Neuronal stem cell (in vitro differentiated cells): ENCODE results near the gene KLHDC8B.
A peak's percentile ranks its signal among the peaks of the same experiment; 100 is the strongest.

ENCODE experiments used
- DNase-seq: peaks from one replicate; pipeline ENCODE4 v3.0.0-alpha.2; 2013; ENCODE audit warnings: low spot score
- H2AFZ ChIP-seq: one replicate; pipeline ENCODE4 v1.6.1; 2013; ENCODE audit warnings: mild to moderate bottlenecking, low read length, inconsistent platforms
- H2AK5ac ChIP-seq: 2 replicates; pipeline ENCODE4 v1.6.1; 2013; ENCODE audit warnings: low read depth, mild to moderate bottlenecking, inconsistent platforms, low read length, moderate library complexity, mixed read lengths
- H2BK120ac ChIP-seq: 2 replicates; pipeline ENCODE4 v1.6.1; 2013; ENCODE audit warnings: low read depth, mild to moderate bottlenecking, inconsistent platforms, low read length, moderate library complexity, mixed read lengths
- H2BK12ac ChIP-seq: one replicate; pipeline ENCODE4 v1.6.1; 2013; ENCODE audit warnings: low read length, inconsistent platforms
- H2BK15ac ChIP-seq: 2 replicates; pipeline ENCODE4 v1.6.1; 2013; ENCODE audit warnings: mild to moderate bottlenecking, low read length, inconsistent platforms, mixed read lengths
- H2BK5ac ChIP-seq: one replicate; pipeline ENCODE4 v1.6.1; 2013; ENCODE audit warnings: inconsistent platforms, mild to moderate bottlenecking, low read length, moderate library complexity
- H3K14ac ChIP-seq: one replicate; pipeline ENCODE4 v1.6.1; 2013; ENCODE audit warnings: low read length, inconsistent platforms
- H3K18ac ChIP-seq: 2 replicates; pipeline ENCODE4 v1.6.1; 2013; ENCODE audit warnings: low read length, inconsistent platforms
- H3K23ac ChIP-seq: 2 replicates; pipeline ENCODE4 v1.6.1; 2013; ENCODE audit warnings: low read depth, mild to moderate bottlenecking, mixed read lengths, low read length, inconsistent platforms; ENCODE audit not compliant: poor library complexity
- H3K27ac ChIP-seq: replicated peaks from 3 replicates; pipeline ENCODE4 v1.5.1; 2013; ENCODE audit warnings: low read length, inconsistent platforms
- H3K27me3 ChIP-seq, 3 experiments: 2 replicates each; pipeline ENCODE4 v1.6.1; 2013; ENCODE audit warnings: low read length in 3 of 3, mild to moderate bottlenecking in 2 of 3, inconsistent platforms in 1 of 3, low read depth in 1 of 3, mixed read lengths in 1 of 3, moderate library complexity in 1 of 3; ENCODE audit not compliant: control insufficient read depth in 3 of 3, insufficient read depth in 3 of 3
- H3K36me3 ChIP-seq, 2 donors: replicated peaks in 1 of 2; 2 replicates each; pipeline ENCODE4 v1.6.1; 2013; ENCODE audit warnings: low read length in 2 of 2; ENCODE audit not compliant: control insufficient read depth in 2 of 2, insufficient read depth in 2 of 2
- H3K4ac ChIP-seq: 2 replicates; pipeline ENCODE4 v1.6.1; 2013; ENCODE audit warnings: inconsistent platforms, mild to moderate bottlenecking, low read length, moderate library complexity
- H3K4me1 ChIP-seq, 2 donors: 1 replicate in 1 of 2; 2 replicates in 1 of 2; pipeline ENCODE4 v1.6.1; 2013; ENCODE audit warnings: low read length in 2 of 2, low read depth in 1 of 2; ENCODE audit not compliant: control insufficient read depth in 2 of 2, insufficient read depth in 1 of 2
- H3K4me2 ChIP-seq: one replicate; pipeline ENCODE4 v1.6.1; 2013; ENCODE audit warnings: mild to moderate bottlenecking, low read length, inconsistent platforms; ENCODE audit not compliant: insufficient read depth, poor library complexity, severe bottlenecking
- H3K4me3 ChIP-seq, 2 donors: 2 replicates each; pipeline ENCODE4 v1.5.1; 2013; ENCODE audit warnings: low read length in 2 of 2, mild to moderate bottlenecking in 2 of 2, inconsistent platforms in 1 of 2, moderate library complexity in 1 of 2
- H3K79me1 ChIP-seq: one replicate; pipeline ENCODE4 v1.6.1; 2013; ENCODE audit warnings: low read depth, mild to moderate bottlenecking, inconsistent platforms, low read length, moderate library complexity
- H3K9ac ChIP-seq: one replicate; pipeline ENCODE4 v1.6.1; 2013; ENCODE audit warnings: mild to moderate bottlenecking, low read depth, low read length, inconsistent platforms; ENCODE audit not compliant: poor library complexity
- H3K9me3 ChIP-seq, 2 donors: replicated peaks in 1 of 2; 2 replicates each; pipeline versions ENCODE3 to v1.6.1; 2013; ENCODE audit warnings: low read length in 2 of 2, mild to moderate bottlenecking in 2 of 2, inconsistent platforms in 1 of 2, low read depth in 1 of 2, mixed read lengths in 1 of 2, moderate library complexity in 1 of 2; ENCODE audit not compliant: control insufficient read depth in 2 of 2, insufficient read depth in 1 of 2
- H4K8ac ChIP-seq: one replicate; pipeline ENCODE4 v1.6.1; 2013; ENCODE audit warnings: low read depth, mild to moderate bottlenecking, inconsistent platforms, low read length, moderate library complexity
- H4K91ac ChIP-seq: one replicate; pipeline ENCODE4 v1.6.1; 2013; ENCODE audit warnings: low read length, low read depth, mild to moderate bottlenecking, inconsistent platforms; ENCODE audit not compliant: poor library complexity
- WGBS, 2 donors: extraction: QIAGEN DNeasy Blood & Tissue Kit; methylation state at CpG; one replicate each; pipeline ENCODE4 v1.1.7; 2013; ENCODE audit warnings: missing lambda C conversion rate in 2 of 2, mixed read lengths in 1 of 2; ENCODE audit not compliant: insufficient read length in 2 of 2, insufficient replicate concordance in 1 of 2; ENCODE audit errors: extremely low coverage in 2 of 2; 5-methylcytosine and 5-hydroxymethylcytosine counted together

The KLHDC8B gene

GRCh38 chr3:49131576-49131975 lies 39.8 kb upstream of the KLHDC8B start:
- no peak overlapping the region for H2AFZ ChIP-seq
- H3K36me3 ChIP-seq, result peaks cover 14 to 17% of the 10 kb centered on the region in 2 donors
- H4K91ac ChIP-seq, result no peak overlapping the region
- peak overlapping the region; percentile 95 for H3K9ac ChIP-seq
- peak overlapping the region; percentile 82 for H2AK5ac ChIP-seq
- no peaks in the 10 kb centered on the region for H3K9me3 ChIP-seq
- DNase-seq, result no peak
- peaks cover 4 to 7% of the 10 kb centered on the region in 2 donors for H3K4me1 ChIP-seq
- peak overlapping the region; percentile 21 for H2BK5ac ChIP-seq
- H2BK120ac ChIP-seq, result no peak overlapping the region
- no peak overlapping the region for H3K18ac ChIP-seq
- no peak overlapping the region for H3K27ac ChIP-seq
- H3K4ac ChIP-seq, result no peak overlapping the region
- H3K79me1 ChIP-seq, result peaks cover 3% of the 10 kb centered on the region
- H3K14ac ChIP-seq, result no peak overlapping the region
- H2BK15ac ChIP-seq, result no peak overlapping the region
- WGBS, 2 donors, result no CpG with 5 or more reads among the region's 6 CpGs
- no peak overlapping the region for H2BK12ac ChIP-seq
- H4K8ac ChIP-seq, result no peak overlapping the region
- H3K23ac ChIP-seq, result no peak overlapping the region
- no peaks in the 10 kb centered on the region for H3K27me3 ChIP-seq
- peak overlapping the region; percentile 27 for H3K4me2 ChIP-seq
- H3K4me3 ChIP-seq, result peak overlapping the region; percentile 40 to 79

- Histone ChIP-seq H3K4me3 (peak overlapping the region; percentile 79 to 83), H3K27ac (no peak overlapping the region), H3K36me3 (peaks cover 14 to 17% of the 10 kb centered on the region in 2 donors)
Measured at GRCh38 chr3:49132073-49132436, 39.3 kb upstream of the KLHDC8B start.

GRCh38 chr3:49132437-49133225 lies 38.8 kb upstream of the KLHDC8B start, which contains the start of gene LAMB2:
TSS of gene LAMB2 (minus strand) at chr3:49133050. CDS start at chr3:49132867, 183 bp downstream.
- H3K9ac ChIP-seq, result peak within 1 kb of the TSS; percentile 95
- no CpG with 5 or more reads among the region's 28 CpGs for WGBS, 2 donors
- no peak within 1 kb of the TSS for H4K91ac ChIP-seq
- peak within 1 kb of the TSS; percentile 33 for H2BK5ac ChIP-seq
- H3K36me3 ChIP-seq, result peaks cover 14 to 17% of the 10 kb centered on the region in 2 donors
- peaks cover 3% of the 10 kb centered on the region for H3K79me1 ChIP-seq
- H2BK15ac ChIP-seq, result peak within 1 kb of the TSS; percentile 71
- no peaks in the 10 kb centered on the region for H3K27me3 ChIP-seq
- DNase-seq, result peak; percentile 83
- H2BK12ac ChIP-seq, result peak within 1 kb of the TSS; percentile 77
- H4K8ac ChIP-seq, result no peak within 1 kb of the TSS
- no peaks in the 10 kb centered on the region for H3K9me3 ChIP-seq
- H3K18ac ChIP-seq, result peak within 1 kb of the TSS; percentile 98
- peak within 1 kb of the TSS; percentile 39 for H3K14ac ChIP-seq
- peak within 1 kb of the TSS; percentile 95 for H3K4me2 ChIP-seq
- H2AK5ac ChIP-seq, result peak within 1 kb of the TSS; percentile 36
- peaks cover 4 to 7% of the 10 kb centered on the region in 2 donors for H3K4me1 ChIP-seq
- peak within 1 kb of the TSS; percentile 97 for H3K4ac ChIP-seq
- H2BK120ac ChIP-seq, result peak within 1 kb of the TSS; percentile 88
- H3K23ac ChIP-seq, result peak within 1 kb of the TSS; percentile 32
- peak within 1 kb of the TSS; percentile 85 for H3K27ac ChIP-seq
- H3K4me3 ChIP-seq, result peak within 1 kb of the TSS; percentile 79 to 84
- peak within 1 kb of the TSS; percentile 95 for H2AFZ ChIP-seq

More at GRCh38 chr3:49132073-49132436, 39.3 kb upstream of the KLHDC8B start:
- no peak overlapping the region for H2BK15ac ChIP-seq
- peak overlapping the region; percentile 36 for H2AK5ac ChIP-seq
- peaks cover 4 to 7% of the 10 kb centered on the region in 2 donors for H3K4me1 ChIP-seq
- H3K27me3 ChIP-seq, result no peaks in the 10 kb centered on the region
- no peaks in the 10 kb centered on the region for H3K9me3 ChIP-seq
- H2BK12ac ChIP-seq, result no peak overlapping the region
- H2AFZ ChIP-seq, result no peak overlapping the region
- H4K8ac ChIP-seq, result no peak overlapping the region
- no peak overlapping the region for H3K23ac ChIP-seq
- peak overlapping the region; percentile 95 for H3K4me2 ChIP-seq
- DNase-seq, result no peak
- H3K79me1 ChIP-seq, result peaks cover 3% of the 10 kb centered on the region
- no peak overlapping the region for H3K14ac ChIP-seq
- peak overlapping the region; percentile 33 for H2BK5ac ChIP-seq
- peak overlapping the region; percentile 95 for H3K9ac ChIP-seq
- no peak overlapping the region for H3K4ac ChIP-seq
- H2BK120ac ChIP-seq, result no peak overlapping the region
- peak overlapping the region; percentile 89 for H3K18ac ChIP-seq
- no peak overlapping the region for H4K91ac ChIP-seq
- no CpG with 5 or more reads among the region's 9 CpGs for WGBS, 2 donors

GRCh38 chr3:49133226-49133951 lies 38.0 kb upstream of the KLHDC8B start:
- DNase-seq, result peak; percentile 85
- Histone ChIP-seq H3K14ac (peak overlapping the region; percentile 39), H3K27ac (peak overlapping the region; percentile 85), H3K18ac (peak overlapping the region; percentile 98), H3K23ac (no peak overlapping the region), H4K8ac (no peak overlapping the region), H3K27me3 (no peaks in the 10 kb centered on the region), H2BK5ac (peak overlapping the region; percentile 33), H2BK15ac (peak overlapping the region; percentile 71), H3K9ac (peak overlapping the region; percentile 82), H3K9me3 (no peaks in the 10 kb centered on the region), H3K4me3 (peak overlapping the region; percentile 79 to 84), H3K36me3 (peaks cover 10 to 12% of the 10 kb centered on the region in 2 donors), H2BK120ac (peak overlapping the region; percentile 88), H3K4me2 (peak overlapping the region; percentile 95), H2BK12ac (no peak overlapping the region), H3K4ac (peak overlapping the region; percentile 97), H2AFZ (peak overlapping the region; percentile 95), H3K4me1 (peaks cover 4 to 7% of the 10 kb centered on the region in 2 donors), H3K79me1 (peaks cover 3% of the 10 kb centered on the region), H2AK5ac (no peak overlapping the region), H4K91ac (no peak overlapping the region)
- WGBS, 2 donors, result no CpG with 5 or more reads among the region's 30 CpGs
